Measurements from ENCODE around the gene SH3RF3.

DNA sequence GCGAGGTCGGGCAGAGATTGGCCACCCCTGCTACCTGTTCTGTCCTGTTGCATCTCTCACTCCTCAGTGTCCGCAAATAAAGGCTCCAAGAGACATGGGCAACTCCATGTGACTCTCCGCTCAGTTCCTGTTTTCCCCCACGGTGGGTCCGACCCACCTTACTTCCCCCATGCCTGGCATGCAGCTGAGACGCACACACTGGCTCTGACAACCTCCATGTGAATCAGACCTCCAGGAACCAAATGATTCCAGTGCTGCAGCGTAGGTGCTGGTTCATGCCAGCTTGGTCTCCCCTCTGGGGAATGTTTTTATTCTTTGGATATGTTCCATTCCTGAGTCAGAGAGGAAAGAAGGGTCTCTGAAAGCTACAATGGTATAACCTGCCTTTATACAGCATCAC lies 221.5 kb downstream of the SH3RF3 start:
- TF ChIP-seq POLR2AphosphoS5 (IDR thresholded peaks at IDR 0.05; ENCODE audit: insufficient read depth in 1 of 2, low read depth in 1 of 2): no peak
- TF ChIP-seq, protein P1, sequence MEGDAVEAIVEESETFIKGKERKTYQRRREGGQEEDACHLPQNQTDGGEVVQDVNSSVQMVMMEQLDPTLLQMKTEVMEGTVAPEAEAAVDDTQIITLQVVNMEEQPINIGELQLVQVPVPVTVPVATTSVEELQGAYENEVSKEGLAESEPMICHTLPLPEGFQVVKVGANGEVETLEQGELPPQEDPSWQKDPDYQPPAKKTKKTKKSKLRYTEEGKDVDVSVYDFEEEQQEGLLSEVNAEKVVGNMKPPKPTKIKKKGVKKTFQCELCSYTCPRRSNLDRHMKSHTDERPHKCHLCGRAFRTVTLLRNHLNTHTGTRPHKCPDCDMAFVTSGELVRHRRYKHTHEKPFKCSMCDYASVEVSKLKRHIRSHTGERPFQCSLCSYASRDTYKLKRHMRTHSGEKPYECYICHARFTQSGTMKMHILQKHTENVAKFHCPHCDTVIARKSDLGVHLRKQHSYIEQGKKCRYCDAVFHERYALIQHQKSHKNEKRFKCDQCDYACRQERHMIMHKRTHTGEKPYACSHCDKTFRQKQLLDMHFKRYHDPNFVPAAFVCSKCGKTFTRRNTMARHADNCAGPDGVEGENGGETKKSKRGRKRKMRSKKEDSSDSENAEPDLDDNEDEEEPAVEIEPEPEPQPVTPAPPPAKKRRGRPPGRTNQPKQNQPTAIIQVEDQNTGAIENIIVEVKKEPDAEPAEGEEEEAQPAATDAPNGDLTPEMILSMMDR (IDR thresholded peaks at IDR 0.05): no peak

Measured in vagina (tissue), 2 donors.